Left ventricle myocardium inferior (tissue), 1 donor: ENCODE data around the gene ACSS3. TPM values are rescaled to one million over a fixed set of nuclear protein-coding genes. Genes with fewer than 3 reads are reported as not detected.

ENCODE experiments used
- DNase-seq: peaks from one replicate; pipeline ENCODE4 v3.0.0-alpha.2; 2020
- H3K27ac ChIP-seq: fragments of 200-600 bp; replicated peaks from 2 replicates; pipeline ENCODE4 v1.8.0; 2021
- H3K27me3 ChIP-seq: fragments of 200-600 bp; 2 replicates; pipeline ENCODE4 v1.8.0; 2021; ENCODE audit warnings: low read depth
- H3K36me3 ChIP-seq: fragments of 200-600 bp; 2 replicates; pipeline ENCODE4 v1.8.0; 2021
- H3K4me1 ChIP-seq: fragments of 200-600 bp; 2 replicates; pipeline ENCODE4 v1.8.0; 2021
- H3K4me3 ChIP-seq: fragments of 200-600 bp; 2 replicates; pipeline ENCODE4 v1.8.0; 2021; ENCODE audit warnings: mild to moderate bottlenecking, moderate library complexity
- H3K9me3 ChIP-seq: fragments of 200-600 bp; replicated peaks from 2 replicates; pipeline ENCODE4 v1.8.0; 2021
- CTCF ChIP-seq: fragments of 200-600 bp; IDR thresholded peaks from 2 replicates; pipeline ENCODE4 v1.8.0; 2021; ENCODE audit warnings: antibody characterized with exemption, mild to moderate bottlenecking, borderline replicate concordance
- intact Hi-C: fragments of 100-400 bp; cut with micrococcal nuclease; formaldehyde crosslinking; loops from one replicate; pipeline ENCODE4 v1.11.0; 2022
- microRNA-seq: library from miRNA; unstranded; fragments of <30 nt; microRNA quantifications from one replicate; pipeline ENCODE4 v1.2.0, GENCODE V29; 2020
- total RNA-seq: library from RNA; stranded (reverse); fragmentation: NEBNext Ultra II Directional; extraction: Animal tissue kit (Norgen Biotek cat#: 25700); gene quantifications from one replicate; pipeline ENCODE4 v1.2.1, GENCODE V29; 2021
- donor health status: DM: no; HTN: yes; CAD: no; lungs with severe emphysema.

The ACSS3 gene
- total RNA-seq, 1 donor from 2014 or later = 24.5 TPM

DNA sequence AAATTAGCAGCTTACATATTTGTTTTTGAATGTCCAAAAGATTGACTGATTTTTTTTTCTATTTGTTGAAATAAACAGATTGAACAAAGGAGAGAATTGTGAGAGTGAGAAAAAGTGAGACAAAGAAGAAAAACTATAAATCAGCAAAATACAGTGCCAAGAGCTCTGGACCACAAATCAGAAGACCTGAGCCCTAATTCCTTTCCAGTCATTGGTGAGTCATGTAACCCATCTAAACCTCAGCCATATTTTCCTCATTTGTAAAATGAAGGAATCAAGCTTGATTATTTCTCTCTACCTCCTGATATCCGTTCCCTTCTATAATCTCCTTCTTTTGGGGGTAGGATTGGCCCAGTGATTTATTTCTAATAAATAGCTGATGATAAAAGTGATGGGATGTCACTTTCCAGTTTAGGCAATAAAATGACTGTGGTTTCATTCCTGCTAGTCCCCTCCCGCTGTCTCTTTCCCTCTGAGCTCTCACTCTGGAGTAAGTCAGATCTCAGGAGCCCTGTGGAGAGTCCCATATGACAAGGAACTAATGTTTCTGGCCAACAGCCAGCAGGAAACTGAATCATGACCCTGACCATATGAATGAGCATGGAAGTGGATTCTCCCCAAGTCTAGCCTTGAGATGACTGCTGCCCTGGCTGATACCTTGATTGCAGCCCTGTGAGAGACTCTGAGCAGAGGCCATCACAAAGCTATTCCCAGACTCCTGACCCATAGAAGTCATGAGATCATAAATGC is 218.9 kb downstream of the ACSS3 start:
- Histone ChIP-seq H3K27ac (no peak overlapping the region), H3K4me3 (no peak overlapping the region), H3K36me3 (no peaks in the 10 kb centered on the region), H3K9me3 (peaks cover 7% of the 10 kb centered on the region), H3K4me1 (no peaks in the 10 kb centered on the region), H3K27me3 (no peaks in the 10 kb centered on the region)
- TF ChIP-seq CTCF = no peak
- DNase-seq = no peak
- intact Hi-C loops = no loop called here

DNA sequence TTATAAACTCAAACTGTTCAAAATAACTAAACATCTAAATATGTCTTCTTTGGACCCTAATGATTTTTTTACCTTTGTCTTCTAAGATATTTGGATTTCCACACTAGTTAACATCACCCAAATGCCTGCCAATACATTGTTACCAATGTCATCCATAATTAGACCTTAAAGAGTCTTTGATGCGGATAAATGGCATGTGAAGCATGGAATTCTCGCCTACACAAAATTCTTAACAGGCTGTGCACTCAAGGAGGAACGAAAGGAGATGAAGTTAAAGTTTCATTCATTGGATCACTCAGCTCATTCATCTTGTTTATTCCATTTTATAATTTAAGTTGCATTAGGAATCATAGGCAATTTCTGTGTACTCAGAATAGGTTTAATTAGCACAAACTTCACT is 219.7 kb downstream of the ACSS3 start:
- peak overlapping the region; percentile 18 for H3K4me3 ChIP-seq
- no peak for DNase-seq
- peaks cover 7% of the 10 kb centered on the region for H3K9me3 ChIP-seq
- no peak overlapping the region for H3K27ac ChIP-seq
- TF ChIP-seq CTCF = no peak
- intact Hi-C loops = no loop called here
- H3K4me1 ChIP-seq = no peaks in the 10 kb centered on the region
- H3K36me3 ChIP-seq = no peaks in the 10 kb centered on the region
- H3K27me3 ChIP-seq = no peaks in the 10 kb centered on the region

- H3K27me3 ChIP-seq = no peaks in the 10 kb centered on the region
- H3K36me3 ChIP-seq = no peaks in the 10 kb centered on the region
- no peak for TF ChIP-seq CTCF
- no peaks in the 10 kb centered on the region for H3K9me3 ChIP-seq
- no peak overlapping the region for H3K27ac ChIP-seq
- H3K4me3 ChIP-seq = no peak overlapping the region
- intact Hi-C loops = no loop called here
- H3K4me1 ChIP-seq = no peaks in the 10 kb centered on the region
- DNase-seq = no peak
Observed at GRCh38 chr12:81300454-81300853, 222.6 kb downstream of the ACSS3 start.

- Histone ChIP-seq H3K36me3 (no peaks in the 10 kb centered on the region), H3K27me3 (no peaks in the 10 kb centered on the region), H3K4me3 (no peak overlapping the region), H3K27ac (no peak overlapping the region), H3K9me3 (no peaks in the 10 kb centered on the region), H3K4me1 (no peaks in the 10 kb centered on the region)
- intact Hi-C loops = no loop called here
- TF ChIP-seq CTCF = no peak
- no peak for DNase-seq
Observed at GRCh38 chr12:81303935-81304334, 226.1 kb downstream of the ACSS3 start.

Small RNA genes lying within 50 kb of the gene (microRNA-seq; reads per million reads assigned to microRNA genes)
- 0.94 reads per million for gene MIR4699

Other genes with a start within 250 kb of the ACSS3 start
- gene LIN7A, start 140.1 kb upstream of the ACSS3 start, total RNA-seq = 11.9 TPM